ENCODE results near the gene PLA2G2D. TPM values are rescaled to one million over a fixed set of nuclear protein-coding genes. Genes with fewer than 3 reads are reported as not detected.
A peak's percentile ranks its signal among the peaks of the same experiment; 100 is the strongest.

Gene PLA2G2D
- total RNA-seq, 2 donors from 2014 or later, result not detected

- Mint-ChIP-seq H3K4me1 (ENCODE audit: low read depth in 2 of 2) (no peaks in the 10 kb centered on the region), H3K4me3 (no peak overlapping the region), H3K27me3 (peaks cover 24 to 27% of the 10 kb centered on the region in 2 donors), H3K36me3 (no peaks in the 10 kb centered on the region), H3K27ac (no peak overlapping the region), H3K9me3 (no peaks in the 10 kb centered on the region)
- DNase-seq (ENCODE audit: low spot score) (no peak), ATAC-seq (no peak)
These were observed 3.9 kb downstream of the PLA2G2D start for GRCh38 chr1:20115479-20115878.

DNA sequence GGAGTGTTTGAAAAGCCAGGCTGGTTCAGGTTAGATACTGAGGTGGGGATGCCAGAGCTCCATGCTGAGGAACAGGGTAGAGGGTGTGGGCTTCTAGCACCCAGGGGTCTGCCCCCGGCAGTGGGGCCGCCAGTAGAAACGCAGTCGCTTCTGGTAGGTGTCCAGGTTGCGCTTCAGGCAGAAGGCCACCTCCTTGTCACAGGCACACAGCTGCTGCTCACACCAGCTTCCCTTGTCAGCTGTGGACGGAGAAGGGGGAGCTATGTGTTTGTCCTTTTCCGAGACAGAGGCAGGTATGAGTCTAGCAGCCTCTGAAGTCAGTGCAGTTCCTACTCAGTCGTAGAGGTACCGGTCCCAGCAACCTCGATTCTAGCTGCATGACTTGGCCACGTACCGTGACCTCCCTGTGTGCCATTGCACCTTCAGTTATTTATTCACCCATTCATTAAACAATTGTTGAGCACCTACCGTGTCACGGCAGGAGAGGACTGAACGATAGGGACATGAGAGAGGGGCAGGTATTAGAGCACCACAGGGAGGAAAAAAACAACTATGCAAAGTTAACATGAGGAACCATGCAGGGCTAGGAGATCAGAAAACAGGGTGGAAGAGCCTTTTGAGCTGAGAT, 5.2 kb downstream of the PLA2G2D start:
- H3K27ac Mint-ChIP-seq, result no peak overlapping the region

DNA sequence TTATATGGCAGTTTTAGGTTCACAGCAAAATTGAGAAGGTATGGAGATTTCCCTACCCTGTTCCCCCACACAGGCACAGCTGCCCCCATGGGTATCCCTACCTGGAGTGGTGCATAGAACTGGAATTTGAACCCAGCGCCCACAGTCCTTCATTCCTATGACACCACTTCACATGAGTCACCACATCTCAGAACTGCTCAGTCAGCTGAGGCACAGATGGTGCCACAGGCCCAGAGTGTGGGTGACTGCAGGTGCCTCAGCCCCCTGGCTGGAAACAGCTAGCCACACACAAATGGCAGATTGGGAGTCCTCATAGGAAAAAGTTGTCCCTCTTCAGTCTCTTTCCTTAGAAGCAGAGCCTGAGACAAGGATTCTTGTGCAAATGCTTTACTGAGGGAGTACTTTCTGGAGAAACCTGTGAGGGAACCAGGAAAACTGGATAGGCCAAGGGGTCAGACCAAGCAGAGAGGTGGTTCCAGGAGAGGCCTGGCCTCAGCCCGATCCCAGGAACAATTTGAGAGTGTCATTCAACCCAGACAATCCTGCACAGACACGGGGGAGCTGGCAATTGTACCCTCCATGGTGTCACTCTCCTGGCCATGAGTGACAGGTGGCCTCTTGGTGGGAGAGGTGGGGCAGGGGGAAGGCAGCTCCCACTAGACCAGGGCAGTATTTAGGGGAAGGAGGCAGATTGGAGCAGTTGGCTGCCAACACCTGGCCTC, 6.9 kb downstream of the PLA2G2D start:
- no peaks in the 10 kb centered on the region for H3K4me1 Mint-ChIP-seq (ENCODE audit: low read depth in 2 of 2)
- H3K9me3 Mint-ChIP-seq, result no peaks in the 10 kb centered on the region
- DNase-seq (ENCODE audit: low spot score) (no peak), ATAC-seq (no peak)
- no peak overlapping the region for H3K4me3 Mint-ChIP-seq
- H3K27me3 Mint-ChIP-seq, result peaks cover 5 to 22% of the 10 kb centered on the region in 2 donors
- H3K27ac Mint-ChIP-seq, result no peak overlapping the region
- H3K36me3 Mint-ChIP-seq, result no peaks in the 10 kb centered on the region

More for the DNA sequence above, 5.2 kb downstream of the PLA2G2D start:
- ATAC-seq, result no peak
- Mint-ChIP-seq H3K4me3 (no peak overlapping the region), H3K27me3 (peaks cover 16 to 22% of the 10 kb centered on the region in 2 donors), H3K36me3 (no peaks in the 10 kb centered on the region), H3K4me1 (ENCODE audit: low read depth in 2 of 2) (no peaks in the 10 kb centered on the region), H3K9me3 (no peaks in the 10 kb centered on the region)
- DNase-seq (ENCODE audit: low spot score), result no peak

GRCh38 chr1:20111452-20111851, 7.9 kb downstream of the PLA2G2D start:
- H3K4me3 Mint-ChIP-seq, result no peak overlapping the region
- no peaks in the 10 kb centered on the region for H3K36me3 Mint-ChIP-seq
- no peaks in the 10 kb centered on the region for H3K4me1 Mint-ChIP-seq (ENCODE audit: low read depth in 2 of 2)
- H3K27ac Mint-ChIP-seq, result no peak overlapping the region
- DNase-seq (ENCODE audit: low spot score) (no peak), ATAC-seq (no peak)
- no peaks in the 10 kb centered on the region for H3K9me3 Mint-ChIP-seq
- H3K27me3 Mint-ChIP-seq, result peaks cover 0 to 21% of the 10 kb centered on the region in 2 donors

DNA sequence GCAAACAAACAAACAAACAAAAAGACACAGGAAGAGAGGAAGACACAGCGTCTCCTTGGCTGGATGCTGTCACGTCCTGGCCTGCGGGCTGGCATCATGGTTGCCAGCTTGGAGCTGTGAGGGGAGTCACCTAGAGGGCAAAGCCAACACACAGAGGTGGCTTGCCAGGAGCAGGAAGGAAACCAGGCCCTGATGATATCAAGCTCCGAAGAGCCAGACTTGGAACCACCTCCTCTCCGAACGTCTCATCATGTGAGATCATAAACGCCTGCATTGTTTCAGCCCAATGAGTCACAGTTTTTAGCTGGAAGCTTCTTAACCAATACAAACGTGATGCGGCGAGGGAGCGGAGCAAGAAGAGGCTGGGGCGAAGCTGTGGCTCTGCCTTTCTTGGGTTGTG, 8.7 kb downstream of the PLA2G2D start:
- no peaks in the 10 kb centered on the region for H3K4me1 Mint-ChIP-seq (ENCODE audit: low read depth in 2 of 2)
- no peak for ATAC-seq

GRCh38 chr1:20109223-20109856, 10.0 kb downstream of the PLA2G2D start:
- Mint-ChIP-seq H3K4me1 (ENCODE audit: low read depth in 2 of 2) (no peaks in the 10 kb centered on the region), H3K9me3 (no peaks in the 10 kb centered on the region), H3K36me3 (no peaks in the 10 kb centered on the region), H3K27me3 (peaks cover 0 to 13% of the 10 kb centered on the region in 2 donors), H3K27ac (no peak overlapping the region), H3K4me3 (no peak overlapping the region)
- no peak for DNase-seq (ENCODE audit: low spot score)
- ATAC-seq, result no peak

More for the DNA sequence above, 8.7 kb downstream of the PLA2G2D start:
- DNase-seq (ENCODE audit: low spot score), result no peak
- no peak overlapping the region for H3K4me3 Mint-ChIP-seq
- H3K9me3 Mint-ChIP-seq, result no peaks in the 10 kb centered on the region
- H3K36me3 Mint-ChIP-seq, result no peaks in the 10 kb centered on the region
- peaks cover 0 to 15% of the 10 kb centered on the region in 2 donors for H3K27me3 Mint-ChIP-seq
- H3K27ac Mint-ChIP-seq, result no peak overlapping the region

DNA sequence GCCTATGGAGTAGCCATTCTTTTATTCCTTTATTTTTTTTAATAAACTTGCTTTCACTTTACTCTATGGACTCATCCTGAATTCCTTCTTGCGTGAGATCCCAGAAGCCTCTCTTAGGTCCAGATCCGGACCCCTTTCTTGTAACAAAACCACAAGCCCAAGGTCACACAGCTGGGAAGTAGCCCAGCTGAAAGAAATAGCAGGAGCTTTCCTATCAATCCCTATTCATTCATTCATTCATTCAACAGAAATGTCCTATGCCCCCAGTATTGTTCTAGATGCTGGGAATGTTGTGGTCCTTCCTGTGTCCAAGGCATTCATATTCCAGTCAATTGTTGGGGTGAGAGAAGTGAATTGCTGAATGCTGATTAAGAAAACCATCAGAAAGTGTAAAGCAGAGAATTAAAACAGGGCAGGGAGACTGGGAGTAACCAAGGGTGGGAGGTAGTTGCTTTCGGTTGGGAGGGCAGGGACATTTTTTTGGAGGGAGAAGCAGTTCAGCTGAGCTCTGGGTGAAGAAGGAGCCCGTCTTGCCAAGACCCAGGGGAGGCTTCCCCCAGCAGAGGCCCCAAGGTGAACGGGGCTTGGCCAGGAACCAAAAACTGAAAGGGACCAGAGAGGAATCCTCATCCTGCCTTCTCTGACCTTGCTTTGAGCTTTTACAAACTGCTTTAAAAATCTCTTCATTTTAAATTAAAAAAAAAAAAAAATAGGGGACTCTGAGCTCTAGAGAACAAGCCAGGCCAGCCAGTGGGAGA, 10.8 kb downstream of the PLA2G2D start:
- Mint-ChIP-seq H3K4me1 (ENCODE audit: low read depth in 2 of 2) (no peaks in the 10 kb centered on the region), H3K4me3 (no peak overlapping the region), H3K27me3 (peaks cover 0 to 7% of the 10 kb centered on the region in 2 donors), H3K36me3 (no peaks in the 10 kb centered on the region), H3K9me3 (no peaks in the 10 kb centered on the region), H3K27ac (no peak overlapping the region)
- ATAC-seq, result no peak
- DNase-seq (ENCODE audit: low spot score), result no peak

- Mint-ChIP-seq H3K9me3 (no peaks in the 10 kb centered on the region), H3K36me3 (no peaks in the 10 kb centered on the region), H3K27ac (no peak overlapping the region), H3K4me1 (ENCODE audit: low read depth in 2 of 2) (peaks cover 4 to 6% of the 10 kb centered on the region in 2 donors), H3K4me3 (no peak overlapping the region), H3K27me3 (peaks cover 0 to 6% of the 10 kb centered on the region in 2 donors)
- ATAC-seq (no peak), DNase-seq (ENCODE audit: low spot score) (no peak)
These were observed 11.5 kb downstream of the PLA2G2D start for GRCh38 chr1:20107796-20108195.

DNA sequence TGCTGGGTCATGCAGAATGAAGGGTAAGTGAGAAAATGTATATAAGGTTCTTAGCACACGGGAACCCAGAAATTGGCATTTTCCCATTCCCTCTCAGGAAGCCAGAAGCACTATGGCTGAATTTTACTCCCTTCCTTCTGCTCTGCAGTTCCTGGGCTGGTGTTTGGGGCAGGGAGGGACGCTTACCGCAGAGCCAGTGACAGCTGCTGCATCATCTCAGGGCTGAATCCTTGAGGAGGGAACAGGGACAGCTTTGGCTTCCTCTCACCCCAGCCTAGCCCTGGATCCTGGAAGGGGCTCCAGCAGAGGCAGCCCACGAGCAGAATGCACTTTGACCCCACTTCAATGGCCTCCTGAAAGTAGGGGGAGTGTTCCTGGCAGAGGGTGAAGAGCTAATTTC, 12.0 kb downstream of the PLA2G2D start:
- H3K4me3 Mint-ChIP-seq, result no peak overlapping the region
- no peak for DNase-seq (ENCODE audit: low spot score)
- no peaks in the 10 kb centered on the region for H3K9me3 Mint-ChIP-seq
- H3K27ac Mint-ChIP-seq, result no peak overlapping the region
- no peaks in the 10 kb centered on the region for H3K36me3 Mint-ChIP-seq
- H3K4me1 Mint-ChIP-seq (ENCODE audit: low read depth in 2 of 2), result peaks cover 4 to 6% of the 10 kb centered on the region in 2 donors
- no peak for ATAC-seq
- H3K27me3 Mint-ChIP-seq, result peaks cover 0 to 6% of the 10 kb centered on the region in 2 donors

DNA sequence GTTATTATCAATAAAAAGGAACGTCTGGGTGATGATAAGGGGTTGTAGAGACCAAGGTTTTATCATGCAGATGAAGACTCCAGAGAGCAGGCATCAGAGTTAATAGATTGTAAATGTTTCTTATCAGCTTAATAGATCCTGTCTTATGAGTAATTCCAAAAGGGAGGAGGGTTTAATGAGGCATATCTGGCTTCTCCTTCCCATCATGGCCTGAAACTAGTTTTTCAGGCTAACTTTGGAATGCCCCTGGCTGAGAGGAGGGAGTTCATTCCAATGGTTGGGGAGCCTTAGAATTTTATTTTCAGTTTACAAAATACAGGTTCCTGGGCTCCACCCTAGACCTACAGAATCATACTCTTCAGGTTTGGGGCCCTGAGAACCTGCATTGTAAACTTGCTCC, 13.5 kb downstream of the PLA2G2D start:
- peak; percentile 31 for DNase-seq (ENCODE audit: low spot score)

DNA sequence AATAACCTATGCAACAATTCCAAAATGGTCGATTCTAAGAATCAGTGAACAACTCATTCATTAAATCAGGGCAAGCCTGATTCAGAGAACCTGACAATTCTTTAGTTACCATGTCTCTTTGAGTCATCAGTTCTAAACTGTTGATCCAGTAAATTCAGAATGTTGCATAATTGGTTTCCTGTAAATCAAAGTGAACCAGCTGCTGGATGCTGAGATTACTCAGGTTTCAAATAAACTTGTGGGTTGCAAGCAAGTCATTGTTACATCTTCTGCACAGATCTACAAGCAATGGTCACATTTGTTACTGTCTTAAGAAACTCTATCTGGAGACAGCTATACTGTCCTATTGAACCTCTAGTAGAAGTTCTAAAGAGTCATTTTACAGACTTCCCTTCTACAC, 16.5 kb downstream of the PLA2G2D start:
- Mint-ChIP-seq H3K9me3 (no peaks in the 10 kb centered on the region), H3K27me3 (peaks cover 0 to 6% of the 10 kb centered on the region in 2 donors), H3K36me3 (no peaks in the 10 kb centered on the region), H3K27ac (peak overlapping the region; percentile 48 to 52), H3K4me1 (ENCODE audit: low read depth in 2 of 2) (peaks cover 8 to 12% of the 10 kb centered on the region in 2 donors), H3K4me3 (no peak overlapping the region)
- DNase-seq (ENCODE audit: low spot score), result no peak
- peak; percentile 74 to 75 for ATAC-seq

More for the DNA sequence above, 13.5 kb downstream of the PLA2G2D start:
- peaks cover 6 to 11% of the 10 kb centered on the region in 2 donors for H3K4me1 Mint-ChIP-seq (ENCODE audit: low read depth in 2 of 2)
- peaks cover 0 to 6% of the 10 kb centered on the region in 2 donors for H3K27me3 Mint-ChIP-seq
- H3K36me3 Mint-ChIP-seq, result no peaks in the 10 kb centered on the region
- no peak overlapping the region for H3K4me3 Mint-ChIP-seq
- H3K9me3 Mint-ChIP-seq, result no peaks in the 10 kb centered on the region
- no peak for ATAC-seq
- H3K27ac Mint-ChIP-seq, result no peak overlapping the region

DNA sequence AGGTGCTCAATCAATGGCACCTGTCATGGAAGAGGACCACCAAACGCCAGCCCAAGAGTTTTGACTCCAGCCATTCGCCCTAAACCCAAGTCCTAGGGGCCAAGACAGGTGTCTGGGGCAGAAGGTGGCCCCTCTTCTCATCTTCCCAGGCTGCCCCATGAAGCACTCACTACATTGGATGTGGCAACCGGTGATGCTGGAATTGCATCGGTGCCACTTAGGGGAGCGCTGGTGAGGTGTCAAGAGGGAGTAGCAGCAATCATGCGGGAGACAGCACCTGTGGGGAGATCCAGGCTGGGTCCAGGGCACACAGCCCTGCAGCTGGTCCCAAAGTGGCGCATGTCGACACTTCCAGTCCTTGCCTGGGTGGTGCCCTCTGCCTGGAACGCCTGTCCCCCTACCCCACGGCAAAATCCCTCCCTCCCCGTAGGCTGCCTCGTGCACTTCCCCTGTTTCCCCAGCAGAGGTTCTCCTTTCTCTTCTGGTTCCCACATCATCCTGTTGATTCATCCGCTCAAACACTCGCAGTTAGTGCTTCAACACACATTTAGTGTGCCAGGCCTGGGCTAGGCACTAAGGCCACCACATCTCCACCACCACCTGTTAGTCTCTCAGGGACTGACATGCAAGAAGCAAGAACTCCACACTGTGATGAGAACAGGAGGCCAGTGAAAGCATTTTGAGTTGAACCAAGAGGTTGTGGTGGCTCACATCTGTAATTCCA, 18.5 kb downstream of the PLA2G2D start:
- Mint-ChIP-seq H3K27ac (peak overlapping the region in 1 of 2 donors; percentile 18), H3K9me3 (no peaks in the 10 kb centered on the region), H3K36me3 (no peaks in the 10 kb centered on the region), H3K4me3 (no peak overlapping the region), H3K27me3 (peaks cover 0 to 5% of the 10 kb centered on the region in 2 donors), H3K4me1 (ENCODE audit: low read depth in 2 of 2) (peaks cover 8 to 12% of the 10 kb centered on the region in 2 donors)
- DNase-seq (ENCODE audit: low spot score), result peak; percentile 42
- ATAC-seq, result peak; percentile 68 to 70

DNA sequence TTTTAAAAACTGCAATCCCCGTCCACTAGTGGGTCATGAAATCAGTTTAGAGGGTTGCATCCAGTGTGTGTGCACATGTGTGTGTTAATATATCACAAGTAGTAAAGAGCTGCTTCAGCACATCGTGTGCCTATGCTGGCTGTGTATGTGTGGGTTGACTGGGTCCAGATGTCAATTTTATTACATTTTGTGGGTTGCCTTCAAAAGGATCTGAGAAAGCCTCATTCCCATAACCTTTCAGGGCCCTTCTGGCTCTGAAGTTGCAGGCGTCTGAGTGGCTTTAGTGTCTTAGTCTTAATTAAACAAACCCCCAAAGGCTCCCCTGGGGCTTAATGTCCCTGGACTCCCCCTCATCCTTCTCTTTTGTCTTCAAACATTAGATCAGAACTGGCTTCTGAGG, 19.8 kb downstream of the PLA2G2D start:
- H3K27ac Mint-ChIP-seq, result no peak overlapping the region
- no peak for ATAC-seq
- peak; percentile 25 for DNase-seq (ENCODE audit: low spot score)
- no peak overlapping the region for H3K4me3 Mint-ChIP-seq
- no peaks in the 10 kb centered on the region for H3K9me3 Mint-ChIP-seq
- peaks cover 8 to 12% of the 10 kb centered on the region in 2 donors for H3K4me1 Mint-ChIP-seq (ENCODE audit: low read depth in 2 of 2)
- peaks cover 0 to 5% of the 10 kb centered on the region in 2 donors for H3K27me3 Mint-ChIP-seq
- H3K36me3 Mint-ChIP-seq, result no peaks in the 10 kb centered on the region
